ENCODE data around the gene ANKRD52.
"Not testable (repeated sequence)": the region's sequence is repeated elsewhere in the genome, so short reads cannot be mapped to it uniquely, and the experiment has no call there.

Gene ANKRD52

GRCh38 chr12:56271031-56271430 lies 12.8 kb upstream of the ANKRD52 start:
- DNase-seq, result no peak

- DNase-seq, result no peak
Measured at GRCh38 chr12:56267443-56268071, 9.4 kb upstream of the ANKRD52 start.

GRCh38 chr12:56266693-56267442 lies 8.7 kb upstream of the ANKRD52 start, which contains the start of gene COQ10A:
TSS of gene COQ10A (plus strand) at chr12:56266942. CDS start at chr12:56267119, 177 bp downstream.
- peak; percentile 74 for DNase-seq

GRCh38 chr12:56266068-56266692 lies 8.0 kb upstream of the ANKRD52 start:
- not testable (repeated sequence) for DNase-seq

- DNase-seq, result not testable (repeated sequence)
Measured at GRCh38 chr12:56262955-56263354, 4.8 kb upstream of the ANKRD52 start.

- no peak for DNase-seq
Measured at GRCh38 chr12:56261503-56262232, 3.5 kb upstream of the ANKRD52 start.

- no peak for DNase-seq
Measured at GRCh38 chr12:56260921-56261320, 2.7 kb upstream of the ANKRD52 start.

GRCh38 chr12:56260380-56260779 lies 2.2 kb upstream of the ANKRD52 start:
- no peak for DNase-seq

- DNase-seq, result no peak
Measured at GRCh38 chr12:56258820-56259183, 618 bp upstream of the ANKRD52 start.

GRCh38 chr12:56257491-56258067 lies 605 bp downstream of the ANKRD52 start:
- DNase-seq, result peak; percentile 33

GRCh38 chr12:56257071-56257470 lies 1.1 kb downstream of the ANKRD52 start:
- DNase-seq, result no peak

- DNase-seq, result no peak
Measured at GRCh38 chr12:56256326-56256960, 1.7 kb downstream of the ANKRD52 start.

GRCh38 chr12:56255671-56256070 lies 2.5 kb downstream of the ANKRD52 start:
- DNase-seq, result no peak

GRCh38 chr12:56253091-56253490 lies 5.1 kb downstream of the ANKRD52 start:
- no peak for DNase-seq

GRCh38 chr12:56252649-56253048 lies 5.5 kb downstream of the ANKRD52 start:
- no peak for DNase-seq

GRCh38 chr12:56248711-56249110 lies 9.5 kb downstream of the ANKRD52 start:
- DNase-seq, result no peak

- no peak for DNase-seq
Measured at GRCh38 chr12:56247923-56248322, 10.3 kb downstream of the ANKRD52 start.

- DNase-seq, result no peak
Measured at GRCh38 chr12:56244494-56244893, 13.7 kb downstream of the ANKRD52 start.

- no peak for DNase-seq
Measured at GRCh38 chr12:56243731-56244181, 14.4 kb downstream of the ANKRD52 start.

- no peak for DNase-seq
Measured at GRCh38 chr12:56242986-56243385, 15.2 kb downstream of the ANKRD52 start.

- no peak for DNase-seq
Measured at GRCh38 chr12:56241424-56242303, 16.5 kb downstream of the ANKRD52 start.
